Right lobe of liver (tissue), 6 donors: ENCODE data around the gene RGL1. TPM values are rescaled to one million over a fixed set of nuclear protein-coding genes. Genes with fewer than 3 reads are reported as not detected.

ENCODE experiments used
- ATAC-seq, 4 donors: fragments of 200-7000 bp; cut with Tn5 transposase; one replicate each; pipeline ENCODE4 v1.9.1; 2020; ENCODE audit warnings: mild to moderate bottlenecking in 4 of 4, moderate library complexity in 4 of 4
- DNase-seq, 3 donors: peaks; one replicate each; pipeline ENCODE4 v3.0.0-alpha.2; 2020
- H3K27ac ChIP-seq, 3 donors: fragments of 200-600 bp; one replicate each; pipeline ENCODE4 v1.8.0; 2022
- H3K27me3 ChIP-seq, 2 donors: fragments of 200-600 bp; one replicate each; pipeline ENCODE4 v1.8.0; 2022
- H3K36me3 ChIP-seq, 4 donors: fragments of 200-600 bp; sonication (generic) in 1 of 4; one replicate each; pipeline versions ENCODE4 v1.5.1 to v1.8.0; 2017 to 2022; ENCODE audit warnings: control low read depth in 1 of 4
- H3K4me1 ChIP-seq, 4 donors: fragments of 200-600 bp; sonication (generic) in 1 of 4; one replicate each; pipeline versions ENCODE4 v1.5.1 to v1.8.0; 2017 to 2022; ENCODE audit warnings: control low read depth in 1 of 4
- H3K4me3 ChIP-seq, 3 donors: fragments of 200-600 bp; one replicate each; pipeline ENCODE4 v1.8.0; 2022
- H3K9me3 ChIP-seq, 4 donors: fragments of 200-600 bp; sonication (generic) in 1 of 4; one replicate each; pipeline versions ENCODE4 v1.5.1 to v1.8.0; 2017 to 2022; ENCODE audit warnings: control low read depth in 1 of 4
- CTCF ChIP-seq, 4 donors: fragments of 200-600 bp in 3 of 4; fragments of 450-650 bp in 1 of 4; IDR thresholded peaks; one replicate each; pipeline versions ENCODE4 v1.5.1 to v1.8.0; 2016 to 2022; ENCODE audit warnings: antibody characterized with exemption in 4 of 4, mild to moderate bottlenecking in 2 of 4
- POLR2A ChIP-seq: fragments of 450-650 bp; IDR thresholded peaks from one replicate; pipeline ENCODE4 v1.6.1; 2017; ENCODE audit warnings: antibody characterized with exemption, mild to moderate bottlenecking
- WGBS: methylation state at CpG from one replicate; pipeline ENCODE4 v1.1.6; 2018; ENCODE audit warnings: low coverage, low lambda C conversion rate; ENCODE audit not compliant: insufficient coverage; ENCODE audit errors: missing lambda C conversion rate; 5-methylcytosine and 5-hydroxymethylcytosine counted together
- intact Hi-C, 2 donors: fragments of 100-400 bp; cut with DNase I; formaldehyde crosslinking; loops; one replicate each; pipeline versions ENCODE4 v1.11.2 to v1.14.1; 2022
- total RNA-seq, 6 experiments: library from RNA; depleted of rRNA in 2 of 6; stranded (reverse); fragments of >200 nt in 2 of 6; fragmentation: NEBNext Ultra II Directional in 3 of 6; extraction: Animal tissue kit (Norgen Biotek cat#: 25700) in 3 of 6; gene quantifications; one replicate each; pipeline versions ENCODE4 v1.1.0 to v1.2.4, GENCODE V29; 2016 to 2023
- donor health status: DM: no; HTN: yes; CAD: no.
- donor health status: DM: no; HTN: no; CAD: no.
- donor health status: DM: no; HTN: no; CAD: no.
- donor health status: DM: no; HTN: yes; CAD: no.
- donor health status: DM: no; HTN: yes; CAD: no.

RGL1 gene
- total RNA-seq, 6 experiments from 2014 or later: 5.5 to 13.1 (median 6.9) TPM

DNA sequence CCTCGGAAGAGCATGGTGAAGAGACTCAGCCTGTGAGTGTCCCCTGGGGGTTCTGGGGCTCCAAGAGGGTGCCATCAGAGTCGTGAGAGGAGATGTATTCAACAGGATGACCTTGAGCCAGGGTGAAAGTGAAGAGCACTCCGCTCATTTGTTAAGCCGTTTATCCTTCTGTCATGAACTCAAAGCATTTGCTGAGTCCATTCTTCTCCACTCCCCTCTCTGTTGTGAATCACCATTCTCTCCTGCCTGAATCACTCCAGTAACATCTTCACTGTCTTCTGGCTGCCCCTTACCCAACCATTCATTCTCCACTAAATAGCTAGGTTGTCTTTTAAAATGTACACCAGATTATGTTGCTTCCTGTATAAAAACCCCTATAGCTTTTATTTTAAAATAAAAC lies 102.2 kb downstream of the RGL1 start:
- no CpG with 5 or more reads among the region's 4 CpGs for WGBS
- no peaks in the 10 kb centered on the region for H3K4me1 ChIP-seq
- ATAC-seq: no peak
- intact Hi-C loops: no loop called here
- no peak for TF ChIP-seq CTCF (IDR thresholded peaks at IDR 0.05)
- no peak for TF ChIP-seq POLR2A
- H3K36me3 ChIP-seq: peaks cover 0 to 13% (median under 1%) of the 10 kb centered on the region in 4 donors
- no peak overlapping the region for H3K4me3 ChIP-seq
- H3K9me3 ChIP-seq: no peaks in the 10 kb centered on the region
- no peaks in the 10 kb centered on the region for H3K27me3 ChIP-seq
- DNase-seq: no peak
- H3K27ac ChIP-seq: no peak overlapping the region

- DNase-seq (no peak), ATAC-seq (no peak)
- Histone ChIP-seq H3K4me1 (no peaks in the 10 kb centered on the region), H3K9me3 (no peaks in the 10 kb centered on the region), H3K4me3 (no peak overlapping the region), H3K27me3 (no peaks in the 10 kb centered on the region), H3K36me3 (peaks cover 0 to 13% (median 3%) of the 10 kb centered on the region in 4 donors), H3K27ac (no peak overlapping the region)
- TF ChIP-seq POLR2A: no peak
- TF ChIP-seq CTCF (IDR thresholded peaks at IDR 0.05): no peak
- intact Hi-C loops: no loop called here
- 100% methylated on average over 1 of the region's 4 CpGs for WGBS
Observed at GRCh38 chr1:183908079-183908478, 103.2 kb downstream of the RGL1 start.

- intact Hi-C loops: loop anchor here in 1 of 2 donors (10.0 kb wide), 1 partner anchor 255 kb away; the partner anchor contains the start of gene APOBEC4
- peaks cover 0 to 13% (median 3%) of the 10 kb centered on the region in 4 donors for H3K36me3 ChIP-seq
- 79% methylated on average over 7 of the region's 7 CpGs for WGBS
- H3K27me3 ChIP-seq: no peaks in the 10 kb centered on the region
- no peak overlapping the region for H3K4me3 ChIP-seq
- TF ChIP-seq CTCF (IDR thresholded peaks at IDR 0.05) (no peak), POLR2A (no peak)
- no peaks in the 10 kb centered on the region for H3K4me1 ChIP-seq
- no peaks in the 10 kb centered on the region for H3K9me3 ChIP-seq
- no peak overlapping the region for H3K27ac ChIP-seq
- DNase-seq (no peak), ATAC-seq (no peak)
Observed at GRCh38 chr1:183909672-183910071, 104.8 kb downstream of the RGL1 start.

GRCh38 chr1:183910845-183911244 lies 105.9 kb downstream of the RGL1 start:
- WGBS: 52% methylated on average over 4 of the region's 4 CpGs
- Histone ChIP-seq H3K9me3 (no peaks in the 10 kb centered on the region), H3K27me3 (no peaks in the 10 kb centered on the region), H3K27ac (no peak overlapping the region), H3K36me3 (peaks cover 0 to 6% (median 2%) of the 10 kb centered on the region in 4 donors), H3K4me1 (peaks cover 0 to 4% (median 0%) of the 10 kb centered on the region in 4 donors), H3K4me3 (no peak overlapping the region)
- intact Hi-C loops: loop anchor here in 1 of 2 donors (10.0 kb wide), 1 partner anchor 256 kb away; the partner anchor contains the start of gene APOBEC4
- ATAC-seq: no peak
- TF ChIP-seq POLR2A: no peak
- TF ChIP-seq CTCF (IDR thresholded peaks at IDR 0.05): no peak
- DNase-seq: no peak
